GM19468 (cell line): ENCODE data around the gene PPP4R1.

Experiments
- ATAC-seq: cut with Tn5 transposase; IDR thresholded peaks from one replicate; pipeline ENCODE4 v1.9.1; 2021; ENCODE audit warnings: mild to moderate bottlenecking, moderate library complexity, moderate number of reproducible peaks; ENCODE audit not compliant: unreplicated experiment; ENCODE audit errors: extremely low read depth

The PPP4R1 gene

GRCh38 chr18:9596843-9597526 is 17.4 kb downstream of the PPP4R1 start:
- no peak for ATAC-seq

DNA sequence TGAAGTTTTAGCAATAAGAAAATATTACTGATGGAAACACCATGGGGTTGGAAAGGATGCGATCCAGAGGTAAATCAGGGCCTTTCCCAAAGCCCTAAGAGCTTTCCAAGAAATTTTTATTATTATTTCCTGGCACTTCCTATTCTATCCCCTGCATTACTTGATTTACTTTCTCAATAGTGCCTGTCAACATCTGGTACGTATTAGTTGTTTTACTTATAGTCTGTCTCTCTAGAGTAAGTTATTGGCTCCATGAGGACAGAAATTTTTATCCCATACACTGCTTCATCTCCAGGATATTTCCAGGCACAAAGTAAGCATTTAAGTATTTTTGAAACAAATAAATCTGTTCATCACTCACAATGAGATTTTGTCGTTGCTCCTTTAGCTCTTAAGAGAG is 18.1 kb downstream of the PPP4R1 start:
- ATAC-seq: no peak

- no peak for ATAC-seq
These were observed 19.3 kb downstream of the PPP4R1 start for GRCh38 chr18:9594823-9595596.

DNA sequence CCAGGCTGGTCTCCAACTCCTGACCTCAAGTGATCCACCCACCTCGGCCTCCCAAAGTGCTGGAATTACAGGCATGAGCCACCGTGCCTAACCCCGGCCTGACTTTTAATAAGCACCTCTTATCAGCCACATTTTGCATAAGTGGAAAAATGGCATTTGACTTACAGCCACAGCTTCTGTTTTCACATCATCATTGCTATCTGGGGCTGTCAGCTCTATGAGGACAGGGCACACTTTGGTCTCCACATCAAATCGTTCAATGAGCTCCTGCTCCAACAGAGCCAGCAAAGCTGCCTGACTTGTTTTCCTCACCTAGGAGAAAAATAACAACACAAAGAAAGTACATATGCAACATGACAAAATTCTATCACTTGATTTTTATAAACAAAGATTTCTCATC is 26.4 kb downstream of the PPP4R1 start:
- ATAC-seq: no peak

DNA sequence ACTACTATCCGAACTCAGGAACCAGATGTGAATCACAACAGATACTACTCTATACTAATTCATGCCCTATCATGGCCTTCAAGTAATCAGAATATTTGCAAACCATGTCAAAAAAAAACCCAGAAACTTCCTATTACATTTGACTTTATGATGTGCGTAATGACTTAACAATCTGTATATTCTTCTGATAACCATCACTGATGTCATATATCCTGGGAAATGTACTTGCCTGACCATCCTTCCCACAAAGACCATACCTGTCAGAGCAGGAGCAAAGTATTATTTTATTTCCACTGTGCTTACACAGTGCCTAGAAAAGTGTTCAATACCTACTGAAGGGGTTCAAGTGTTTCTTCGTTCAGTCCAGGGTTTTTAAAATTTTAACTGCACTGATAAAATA is 27.5 kb downstream of the PPP4R1 start:
- ATAC-seq: no peak

GRCh38 chr18:9581667-9582066 is 32.7 kb downstream of the PPP4R1 start:
- no peak for ATAC-seq

DNA sequence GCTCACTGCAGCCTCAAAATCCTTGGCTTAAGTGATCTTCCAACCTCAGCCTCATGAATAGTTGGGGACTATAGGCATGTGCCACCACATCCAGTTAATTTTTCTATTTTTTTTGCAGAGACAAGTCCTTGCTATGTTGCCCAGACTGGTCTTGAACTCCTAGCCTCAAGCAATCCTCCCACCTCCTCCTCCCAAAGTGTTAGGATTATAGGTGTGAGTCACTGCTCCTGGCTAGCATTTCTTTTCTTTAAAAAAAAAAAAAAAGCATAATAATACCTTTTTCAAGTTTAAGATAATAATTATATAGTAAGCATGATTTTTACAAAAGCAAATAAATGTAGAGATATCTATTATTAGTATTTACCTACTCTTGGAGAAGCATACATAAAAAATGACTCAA is 36.1 kb downstream of the PPP4R1 start:
- no peak for ATAC-seq

- ATAC-seq: no peak
These were observed 37.0 kb downstream of the PPP4R1 start for GRCh38 chr18:9577361-9577760.

- no peak for ATAC-seq
These were observed 38.8 kb downstream of the PPP4R1 start for GRCh38 chr18:9575558-9575957.

DNA sequence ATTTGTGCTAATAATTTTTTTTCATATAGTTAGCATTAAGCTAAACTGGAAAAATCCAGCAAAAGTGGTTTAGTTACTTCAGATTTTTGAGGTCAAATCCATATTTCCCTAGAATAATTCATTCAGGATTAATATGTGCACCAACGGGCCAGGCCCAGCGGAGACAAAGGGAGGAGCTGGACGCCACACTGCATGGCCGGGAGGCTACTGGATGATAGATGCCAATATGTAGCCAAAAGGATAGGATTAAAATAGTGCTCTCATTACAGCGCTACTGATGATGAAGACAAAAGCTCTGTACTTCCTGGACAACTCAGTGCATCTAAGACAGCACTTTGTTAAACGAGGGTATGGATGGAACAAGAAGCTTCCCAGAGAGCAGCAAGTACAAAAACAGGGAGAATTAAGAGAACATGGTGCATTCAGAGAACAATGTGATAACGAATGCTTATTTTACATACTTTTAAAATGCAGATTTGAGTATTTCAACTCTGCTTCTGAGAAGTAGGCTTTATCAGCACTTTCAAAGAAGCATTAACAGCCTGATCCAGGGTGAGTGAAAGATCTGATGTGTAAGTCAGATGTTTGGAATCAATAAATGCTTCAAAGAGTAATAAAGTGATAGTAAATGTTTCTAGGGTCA is 39.8 kb downstream of the PPP4R1 start:
- ATAC-seq: no peak

- no peak for ATAC-seq
These were observed 42.8 kb downstream of the PPP4R1 start for GRCh38 chr18:9571546-9571945.

GRCh38 chr18:9570255-9570654 is 44.1 kb downstream of the PPP4R1 start:
- no peak for ATAC-seq

DNA sequence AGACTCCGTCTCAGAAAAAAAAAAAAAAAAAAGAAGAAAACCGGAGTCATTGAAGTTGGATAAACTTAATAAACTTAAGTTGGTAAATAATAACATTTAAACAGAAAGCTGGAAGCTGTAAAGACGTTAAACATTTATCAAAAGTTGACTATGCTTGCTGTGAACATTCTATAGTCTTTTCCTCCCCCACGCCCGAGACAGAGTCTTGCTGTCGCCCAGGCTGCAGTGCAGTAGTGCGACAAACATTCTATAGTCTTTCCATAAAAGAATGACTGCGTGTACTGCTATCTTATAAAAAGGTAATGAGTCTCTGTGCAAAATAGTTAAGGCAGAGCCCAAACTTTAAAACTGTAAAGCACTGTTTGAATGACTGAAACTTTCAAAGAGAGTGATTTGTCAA is 45.2 kb downstream of the PPP4R1 start:
- ATAC-seq: no peak

- no peak for ATAC-seq
These were observed 46.2 kb downstream of the PPP4R1 start for GRCh38 chr18:9568186-9568585.

GRCh38 chr18:9565407-9565806 is 49.0 kb downstream of the PPP4R1 start:
- no peak for ATAC-seq

DNA sequence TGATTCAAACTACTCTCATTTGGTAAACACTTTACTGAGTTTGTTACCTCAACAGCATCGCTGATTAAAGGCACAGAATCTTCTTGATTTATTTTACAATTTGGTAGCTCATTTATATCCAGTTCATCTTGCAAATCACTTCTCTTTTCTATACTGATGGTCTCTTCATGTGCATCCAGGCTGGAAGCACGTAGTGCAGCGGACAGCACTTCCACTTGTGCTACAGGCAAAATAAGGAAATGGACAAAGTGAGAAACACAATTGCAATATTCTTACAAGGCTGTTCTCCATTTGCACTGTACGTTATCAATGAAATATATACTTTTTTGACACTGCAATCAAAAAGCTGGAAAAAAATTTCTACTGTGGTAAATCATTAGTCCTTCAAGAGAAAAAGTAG is 51.0 kb downstream of the PPP4R1 start:
- ATAC-seq: no peak

DNA sequence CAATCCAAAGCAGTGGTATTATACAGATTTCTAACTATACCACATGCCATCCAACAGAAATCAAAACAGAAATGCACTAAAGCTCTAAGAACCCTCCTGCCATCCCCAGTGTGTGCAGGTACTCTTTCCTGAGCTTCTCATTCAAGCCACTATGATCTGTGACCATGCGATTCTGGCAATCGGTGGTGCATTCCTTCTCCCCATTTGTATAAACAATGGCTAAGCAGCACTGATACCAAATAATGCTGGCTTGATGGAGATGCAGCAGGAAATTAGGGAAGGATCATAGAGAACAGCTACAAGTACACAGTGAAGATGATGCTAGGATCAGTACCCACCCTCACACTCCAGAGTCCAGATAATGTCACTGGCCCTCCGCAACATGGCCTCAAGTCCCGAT is 51.8 kb downstream of the PPP4R1 start:
- no peak for ATAC-seq

- no peak for ATAC-seq
These were observed 52.6 kb downstream of the PPP4R1 start for GRCh38 chr18:9561759-9562158.

DNA sequence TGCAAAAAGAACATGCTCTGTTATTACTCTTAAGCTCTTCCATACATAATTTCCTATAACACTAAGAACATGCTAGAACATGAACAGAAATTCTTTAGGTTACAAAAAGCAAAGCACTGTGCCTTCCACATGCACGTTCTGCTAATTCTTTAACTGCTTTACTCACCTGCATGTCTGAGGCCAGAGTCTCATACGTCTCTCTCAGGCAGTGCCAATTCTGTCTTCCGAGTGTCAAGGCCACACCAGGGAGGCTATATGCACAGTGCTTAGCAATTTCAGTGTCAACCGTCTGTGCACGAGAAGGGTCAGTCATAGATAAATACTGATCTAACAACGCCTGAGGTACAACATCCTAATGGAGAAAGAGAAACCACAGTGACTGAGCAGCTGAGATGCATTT is 55.1 kb downstream of the PPP4R1 start:
- no peak for ATAC-seq

DNA sequence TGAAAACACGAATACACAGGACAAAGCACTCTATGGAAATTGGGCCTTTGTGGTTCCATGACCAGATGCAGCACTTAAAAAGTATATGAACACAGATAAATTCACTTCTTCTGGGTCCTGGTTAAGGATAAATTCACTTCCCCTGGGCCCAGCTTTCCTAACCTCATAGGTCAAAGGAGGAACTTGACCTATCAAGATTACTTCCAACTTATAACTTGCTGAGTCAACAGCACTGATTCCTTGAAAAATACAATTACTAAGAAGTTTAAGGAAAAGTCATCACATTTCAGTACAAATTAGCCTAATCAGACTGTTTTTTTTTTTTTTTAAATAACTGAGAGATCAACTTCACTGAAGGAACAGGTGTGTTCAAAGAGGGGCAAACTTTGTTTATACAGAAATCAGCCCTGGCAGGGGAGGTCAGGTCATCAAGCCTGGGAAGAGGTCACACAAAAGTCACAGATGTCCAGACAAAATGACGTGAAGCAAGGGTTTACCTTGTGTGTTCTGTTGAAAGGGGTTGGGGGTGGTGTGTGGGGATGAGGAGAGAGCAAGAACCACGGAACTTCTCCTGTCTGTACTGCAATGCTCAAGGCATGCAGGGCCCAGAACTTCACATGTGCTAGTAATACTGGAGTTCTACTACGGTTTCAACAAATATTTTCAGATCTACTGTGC is 55.8 kb downstream of the PPP4R1 start:
- no peak for ATAC-seq
